Stomach (tissue), 4 donors: ENCODE measurements around the gene MYOCOS.
"Not testable (repeated sequence)": the region's sequence is repeated elsewhere in the genome, so short reads cannot be mapped to it uniquely, and the experiment has no call there.

ENCODE experiments used
- EP300 ChIP-seq: sonication (generic); formaldehyde crosslinking; IDR thresholded peaks from one replicate; pipeline ENCODE4 v1.6.1; 2017; ENCODE audit warnings: antibody characterized with exemption
- POLR2A ChIP-seq, 4 donors: fragments of 450-650 bp; IDR thresholded peaks; one replicate each; pipeline ENCODE4 v1.6.1; 2016; ENCODE audit warnings: antibody characterized with exemption in 4 of 4, control low read depth in 2 of 4, mild to moderate bottlenecking in 1 of 4, moderate library complexity in 1 of 4
- POLR2AphosphoS5 ChIP-seq, 3 donors: sonication (generic); formaldehyde crosslinking; IDR thresholded peaks; one replicate each; pipeline ENCODE4 v1.6.1; 2016; ENCODE audit warnings: antibody characterized with exemption in 3 of 3
- TF ChIP-seq, protein P1 (sequence below), 7 experiments: fragments of 450-650 bp in 4 of 7; fragments of 200-600 bp in 3 of 7; sonication (generic) in 3 of 7; IDR thresholded peaks; one replicate each; pipeline ENCODE4 v1.5.1; 2016 to 2019; ENCODE audit warnings: antibody characterized with exemption in 7 of 7, control low read depth in 2 of 7, mild to moderate bottlenecking in 1 of 7

- not testable (repeated sequence) for TF ChIP-seq POLR2A (IDR thresholded peaks at IDR 0.05); POLR2AphosphoS5 (IDR thresholded peaks at IDR 0.05); EP300
- TF ChIP-seq, protein P1, sequence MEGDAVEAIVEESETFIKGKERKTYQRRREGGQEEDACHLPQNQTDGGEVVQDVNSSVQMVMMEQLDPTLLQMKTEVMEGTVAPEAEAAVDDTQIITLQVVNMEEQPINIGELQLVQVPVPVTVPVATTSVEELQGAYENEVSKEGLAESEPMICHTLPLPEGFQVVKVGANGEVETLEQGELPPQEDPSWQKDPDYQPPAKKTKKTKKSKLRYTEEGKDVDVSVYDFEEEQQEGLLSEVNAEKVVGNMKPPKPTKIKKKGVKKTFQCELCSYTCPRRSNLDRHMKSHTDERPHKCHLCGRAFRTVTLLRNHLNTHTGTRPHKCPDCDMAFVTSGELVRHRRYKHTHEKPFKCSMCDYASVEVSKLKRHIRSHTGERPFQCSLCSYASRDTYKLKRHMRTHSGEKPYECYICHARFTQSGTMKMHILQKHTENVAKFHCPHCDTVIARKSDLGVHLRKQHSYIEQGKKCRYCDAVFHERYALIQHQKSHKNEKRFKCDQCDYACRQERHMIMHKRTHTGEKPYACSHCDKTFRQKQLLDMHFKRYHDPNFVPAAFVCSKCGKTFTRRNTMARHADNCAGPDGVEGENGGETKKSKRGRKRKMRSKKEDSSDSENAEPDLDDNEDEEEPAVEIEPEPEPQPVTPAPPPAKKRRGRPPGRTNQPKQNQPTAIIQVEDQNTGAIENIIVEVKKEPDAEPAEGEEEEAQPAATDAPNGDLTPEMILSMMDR (IDR thresholded peaks at IDR 0.05), result not testable (repeated sequence)
These were observed 19.0 kb upstream of the MYOCOS start for GRCh38 chr1:171603042-171603441.
